Stimulated activated naive CD8-positive, alpha-beta T cell treated with anti-CD3 and anti-CD28 coated beads, Interleukin-15, Interleukin-2, amounts not matched to agents 100 U/mL and 50 U/mL, for 24 hours (primary cell): Measurements from ENCODE around the gene AMTN.
"Not testable (repeated sequence)": the region's sequence is repeated elsewhere in the genome, so short reads cannot be mapped to it uniquely, and the experiment has no call there.

Experiments used
- ATAC-seq: fragments of 150-1000 bp; cut with Tn5 transposase; one replicate; pipeline ENCODE4 v1.10.0; 2021
- DNase-seq: peaks from one replicate; pipeline ENCODE4 v3.0.0; 2021

AMTN gene

GRCh38 chr4:70518269-70518668 is at the start of gene AMTN:
Gene AMTN (plus strand): TSS chr4:70518569. CDS start chr4:70518778, 209 bp downstream.
- DNase-seq (no peak), ATAC-seq (no peak)

GRCh38 chr4:70471897-70472296 is 46.5 kb upstream of the AMTN start, which contains the start of gene MUC7:
Gene MUC7 (plus strand): TSS chr4:70472197. CDS start chr4:70474022, 1,825 bp downstream.
- DNase-seq = no peak

GRCh38 chr4:70473679-70474078 is 44.7 kb upstream of the AMTN start:
- ATAC-seq = no peak
- DNase-seq = no peak

More at GRCh38 chr4:70471897-70472296, 46.5 kb upstream of the AMTN start, which contains the start of gene MUC7:
- ATAC-seq = no peak

- no peak for ATAC-seq
Measured at GRCh38 chr4:70488748-70489147, 29.6 kb upstream of the AMTN start.

GRCh38 chr4:70496231-70496630 is 22.1 kb upstream of the AMTN start:
- DNase-seq (no peak), ATAC-seq (no peak)

More at GRCh38 chr4:70488748-70489147, 29.6 kb upstream of the AMTN start:
- no peak for DNase-seq

GRCh38 chr4:70501838-70502237 is 16.5 kb upstream of the AMTN start:
- ATAC-seq = not testable (repeated sequence)

GRCh38 chr4:70504733-70505132 is 13.6 kb upstream of the AMTN start:
- DNase-seq (no peak), ATAC-seq (no peak)

More at GRCh38 chr4:70501838-70502237, 16.5 kb upstream of the AMTN start:
- not testable (repeated sequence) for DNase-seq

GRCh38 chr4:70505151-70505748 is 13.1 kb upstream of the AMTN start:
- DNase-seq (peak; percentile 65), ATAC-seq (peak; percentile 76)

- no peak for ATAC-seq
- no peak for DNase-seq
Measured at GRCh38 chr4:70508801-70509200, 9.6 kb upstream of the AMTN start.

GRCh38 chr4:70511365-70511764 is 7.0 kb upstream of the AMTN start:
- ATAC-seq = no peak
- no peak for DNase-seq

- ATAC-seq (no peak), DNase-seq (no peak)
Measured at GRCh38 chr4:70515367-70516250, 2.8 kb upstream of the AMTN start.

GRCh38 chr4:70518716-70519115 is 347 bp downstream of the AMTN start:
- ATAC-seq (no peak), DNase-seq (no peak)

- DNase-seq = no peak
- no peak for ATAC-seq
Measured at GRCh38 chr4:70522626-70523025, 4.3 kb downstream of the AMTN start.

- DNase-seq (no peak), ATAC-seq (no peak)
Measured at GRCh38 chr4:70530997-70531396, 12.6 kb downstream of the AMTN start.

- DNase-seq (no peak), ATAC-seq (no peak)
Measured at GRCh38 chr4:70531981-70532380, 13.6 kb downstream of the AMTN start.

- no peak for ATAC-seq
- no peak for DNase-seq
Measured at GRCh38 chr4:70533211-70533610, 14.8 kb downstream of the AMTN start.

GRCh38 chr4:70533791-70534190 is 15.4 kb downstream of the AMTN start:
- ATAC-seq = no peak
- no peak for DNase-seq

- not testable (repeated sequence) for DNase-seq
Measured at GRCh38 chr4:70534886-70535285, 16.5 kb downstream of the AMTN start.

GRCh38 chr4:70538869-70539268 is 20.5 kb downstream of the AMTN start:
- DNase-seq (no peak), ATAC-seq (no peak)

More at GRCh38 chr4:70534886-70535285, 16.5 kb downstream of the AMTN start:
- ATAC-seq = not testable (repeated sequence)

GRCh38 chr4:70544279-70544868 is 26.0 kb downstream of the AMTN start:
- ATAC-seq (no peak), DNase-seq (no peak)

GRCh38 chr4:70556856-70557255 is 38.5 kb downstream of the AMTN start:
- no peak for ATAC-seq

GRCh38 chr4:70559211-70559830 is 41.0 kb downstream of the AMTN start:
- DNase-seq = peak; percentile 55

More at GRCh38 chr4:70556856-70557255, 38.5 kb downstream of the AMTN start:
- no peak for DNase-seq

More at GRCh38 chr4:70559211-70559830, 41.0 kb downstream of the AMTN start:
- ATAC-seq = no peak
